KMS-11 (cell line): ENCODE data around the gene BEAN1.

ENCODE experiments used
- H2AFZ ChIP-seq: fragments of 200-600 bp; sonication (generic); 2 replicates; pipeline ENCODE4 v1.6.1; 2016; ENCODE audit warnings: antibody characterized with exemption, mixed run types, low read depth
- H3K27ac ChIP-seq: fragments of 200-600 bp; sonication (generic); 2 replicates; pipeline ENCODE4 v1.6.1; 2016; ENCODE audit warnings: mild to moderate bottlenecking, mixed run types
- H3K27me3 ChIP-seq: fragments of 200-600 bp; sonication (generic); 2 replicates; pipeline ENCODE4 v1.6.1; 2017; ENCODE audit warnings: mild to moderate bottlenecking, low read depth, mixed run types, moderate library complexity; ENCODE audit not compliant: insufficient read depth
- H3K36me3 ChIP-seq: fragments of 200-600 bp; sonication (generic); 2 replicates; pipeline ENCODE4 v1.6.1; 2017; ENCODE audit warnings: mild to moderate bottlenecking, mixed run types; ENCODE audit not compliant: insufficient read depth
- H3K4me1 ChIP-seq: fragments of 200-600 bp; sonication (generic); 2 replicates; pipeline ENCODE4 v1.6.1; 2016; ENCODE audit warnings: mild to moderate bottlenecking, low read depth, mixed run types; ENCODE audit not compliant: poor library complexity, severe bottlenecking
- H3K4me2 ChIP-seq: fragments of 200-600 bp; sonication (generic); 2 replicates; pipeline ENCODE4 v1.7.0; 2016; ENCODE audit warnings: mild to moderate bottlenecking, mixed run types
- H3K4me3 ChIP-seq: fragments of 200-600 bp; sonication (generic); IDR thresholded peaks from 2 replicates; pipeline ENCODE4 v1.6.1; 2017; ENCODE audit warnings: low read depth, low read length, mixed read lengths; ENCODE audit not compliant: insufficient read depth
- H3K79me2 ChIP-seq: fragments of 200-600 bp; sonication (generic); 2 replicates; pipeline ENCODE4 v1.6.1; 2016; ENCODE audit warnings: low read depth, mixed run types; ENCODE audit not compliant: insufficient read depth
- H3K9ac ChIP-seq: fragments of 200-600 bp; sonication (generic); 2 replicates; pipeline ENCODE4 v1.6.1; 2016; ENCODE audit warnings: mild to moderate bottlenecking, mixed run types
- H4K20me1 ChIP-seq: fragments of 200-600 bp; sonication (generic); 2 replicates; pipeline ENCODE4 v1.6.1; 2016; ENCODE audit warnings: mild to moderate bottlenecking, mixed run types; ENCODE audit not compliant: insufficient read depth
- TF ChIP-seq, protein P1 (sequence below): fragments of 200-600 bp; sonication (generic); conservative IDR thresholded peaks from 2 replicates; pipeline ENCODE4 v1.6.1; 2017; ENCODE audit warnings: low read depth, mild to moderate bottlenecking, antibody characterized with exemption, low read length, moderate library complexity, mixed read lengths

The BEAN1 gene

DNA sequence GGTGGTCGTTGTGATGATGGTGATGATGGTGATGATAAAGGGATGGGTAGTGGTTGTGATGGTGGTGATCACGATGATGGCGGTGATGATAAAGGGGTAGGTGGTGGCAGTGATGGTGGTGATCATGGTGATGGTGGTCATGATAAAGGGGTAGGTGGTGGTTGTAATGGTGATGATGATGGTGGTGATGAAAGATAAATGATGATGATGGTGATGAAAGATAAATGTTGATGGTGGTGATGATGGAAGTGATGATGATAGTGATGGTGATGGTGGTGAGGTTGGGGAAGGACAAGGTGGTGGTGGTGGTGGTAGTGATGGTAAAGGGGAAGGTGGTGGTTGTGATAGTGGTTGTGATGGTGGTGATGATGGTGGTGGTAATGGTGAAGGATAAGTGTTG, 46.7 kb upstream of the BEAN1 start:
- Histone ChIP-seq H3K4me3 (no peak overlapping the region), H2AFZ (no peak overlapping the region), H3K4me2 (no peak overlapping the region), H3K4me1 (no peaks in the 10 kb centered on the region), H3K36me3 (no peaks in the 10 kb centered on the region), H3K79me2 (no peaks in the 10 kb centered on the region), H3K9ac (no peak overlapping the region), H3K27ac (no peak overlapping the region), H4K20me1 (no peaks in the 10 kb centered on the region), H3K27me3 (no peaks in the 10 kb centered on the region)
- TF ChIP-seq, protein P1, sequence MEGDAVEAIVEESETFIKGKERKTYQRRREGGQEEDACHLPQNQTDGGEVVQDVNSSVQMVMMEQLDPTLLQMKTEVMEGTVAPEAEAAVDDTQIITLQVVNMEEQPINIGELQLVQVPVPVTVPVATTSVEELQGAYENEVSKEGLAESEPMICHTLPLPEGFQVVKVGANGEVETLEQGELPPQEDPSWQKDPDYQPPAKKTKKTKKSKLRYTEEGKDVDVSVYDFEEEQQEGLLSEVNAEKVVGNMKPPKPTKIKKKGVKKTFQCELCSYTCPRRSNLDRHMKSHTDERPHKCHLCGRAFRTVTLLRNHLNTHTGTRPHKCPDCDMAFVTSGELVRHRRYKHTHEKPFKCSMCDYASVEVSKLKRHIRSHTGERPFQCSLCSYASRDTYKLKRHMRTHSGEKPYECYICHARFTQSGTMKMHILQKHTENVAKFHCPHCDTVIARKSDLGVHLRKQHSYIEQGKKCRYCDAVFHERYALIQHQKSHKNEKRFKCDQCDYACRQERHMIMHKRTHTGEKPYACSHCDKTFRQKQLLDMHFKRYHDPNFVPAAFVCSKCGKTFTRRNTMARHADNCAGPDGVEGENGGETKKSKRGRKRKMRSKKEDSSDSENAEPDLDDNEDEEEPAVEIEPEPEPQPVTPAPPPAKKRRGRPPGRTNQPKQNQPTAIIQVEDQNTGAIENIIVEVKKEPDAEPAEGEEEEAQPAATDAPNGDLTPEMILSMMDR = no peak

DNA sequence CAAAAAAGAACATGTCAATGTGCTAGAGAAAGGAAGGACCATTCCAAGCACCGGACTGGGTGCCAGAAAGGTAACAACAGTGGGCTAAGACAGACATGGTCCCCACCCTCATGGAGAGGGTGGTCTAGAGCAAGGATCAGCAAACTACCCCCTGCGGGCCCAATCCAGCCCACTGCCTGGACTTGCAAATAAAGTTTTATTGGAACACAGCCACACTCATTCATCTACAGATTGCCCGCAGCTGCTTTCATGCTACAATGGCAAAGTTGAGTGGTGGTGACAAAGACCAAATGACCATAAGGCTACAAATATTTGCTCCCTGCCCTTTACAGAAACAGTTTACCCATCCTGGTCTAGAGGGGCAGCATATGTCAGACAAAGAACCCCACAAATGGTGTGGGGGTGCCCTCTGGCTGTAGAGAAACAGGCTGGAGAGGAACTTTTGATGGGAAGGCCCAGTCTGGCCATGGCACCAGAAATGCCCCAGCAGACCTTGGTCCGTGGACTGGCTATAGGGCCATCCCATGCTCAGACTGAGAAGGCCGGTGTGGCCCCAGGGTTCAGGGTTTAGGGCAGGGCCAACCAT, 45.4 kb upstream of the BEAN1 start:
- no peak overlapping the region for H3K27ac ChIP-seq
- TF ChIP-seq, protein P1 = no peak
- no peaks in the 10 kb centered on the region for H3K27me3 ChIP-seq
- no peak overlapping the region for H3K9ac ChIP-seq
- H3K36me3 ChIP-seq = no peaks in the 10 kb centered on the region
- no peaks in the 10 kb centered on the region for H3K79me2 ChIP-seq
- no peak overlapping the region for H3K4me2 ChIP-seq
- H3K4me1 ChIP-seq = no peaks in the 10 kb centered on the region
- H3K4me3 ChIP-seq = no peak overlapping the region
- no peaks in the 10 kb centered on the region for H4K20me1 ChIP-seq
- no peak overlapping the region for H2AFZ ChIP-seq

DNA sequence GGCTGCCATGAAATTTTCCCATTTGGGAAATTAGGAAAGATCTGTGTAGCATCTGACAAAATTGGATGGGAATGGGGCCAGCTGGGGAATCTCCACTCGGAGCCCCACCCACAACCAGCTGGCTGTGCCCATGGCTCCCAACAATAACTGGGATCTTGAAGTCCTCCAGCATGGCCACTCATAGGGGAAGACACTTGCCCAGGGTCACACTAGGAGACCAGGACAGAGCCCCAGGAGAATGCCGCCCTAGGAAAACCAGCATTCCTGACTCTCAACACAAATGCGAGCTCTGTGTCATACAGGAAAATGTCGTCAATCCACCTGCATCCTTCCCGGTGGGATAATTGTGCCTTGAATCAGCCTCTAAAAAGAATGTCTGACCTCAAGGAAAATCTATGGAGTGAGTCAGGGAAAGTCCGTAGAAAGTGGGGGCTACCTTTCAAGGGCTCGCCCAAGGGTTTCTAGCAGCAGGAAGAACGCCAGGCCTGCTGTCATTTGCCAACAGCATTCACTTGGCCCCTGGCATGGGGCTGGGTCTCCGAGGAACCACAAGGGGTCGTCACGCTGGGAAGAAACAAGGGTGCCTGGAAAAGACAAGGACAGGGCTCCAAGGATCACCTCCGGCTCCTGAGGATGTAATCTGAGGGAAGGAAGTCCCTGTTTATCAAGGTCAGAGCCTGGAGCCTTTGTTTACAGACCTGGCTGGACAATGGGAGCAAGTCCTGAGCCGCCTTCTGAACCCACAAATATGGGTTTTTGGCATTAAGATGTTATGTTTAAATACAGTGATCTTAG, 44.7 kb upstream of the BEAN1 start:
- no peaks in the 10 kb centered on the region for H4K20me1 ChIP-seq
- no peak overlapping the region for H3K9ac ChIP-seq
- no peaks in the 10 kb centered on the region for H3K27me3 ChIP-seq
- H3K36me3 ChIP-seq = no peaks in the 10 kb centered on the region
- no peak overlapping the region for H3K27ac ChIP-seq
- no peak overlapping the region for H3K4me3 ChIP-seq
- TF ChIP-seq, protein P1 = no peak
- H2AFZ ChIP-seq = no peak overlapping the region
- H3K79me2 ChIP-seq = no peaks in the 10 kb centered on the region
- H3K4me1 ChIP-seq = no peaks in the 10 kb centered on the region
- H3K4me2 ChIP-seq = no peak overlapping the region

DNA sequence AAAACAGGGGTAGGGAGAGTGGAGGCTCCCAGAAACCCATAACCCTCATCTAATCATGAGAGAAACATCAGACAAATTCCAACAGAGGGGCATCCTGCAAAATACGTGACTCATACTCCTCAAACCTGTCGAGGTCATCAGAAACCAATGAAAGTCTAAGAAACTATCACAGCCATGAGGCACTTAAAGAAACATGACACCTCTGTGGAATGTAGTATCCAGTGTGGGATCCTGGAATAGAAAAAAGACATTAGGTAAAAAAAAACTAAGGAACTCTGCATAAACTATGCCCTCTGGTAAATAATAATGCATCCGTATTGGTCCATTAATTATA, 44.2 kb upstream of the BEAN1 start:
- Histone ChIP-seq H3K9ac (no peak overlapping the region), H3K4me2 (no peak overlapping the region), H3K36me3 (no peaks in the 10 kb centered on the region), H3K4me3 (no peak overlapping the region), H3K27ac (no peak overlapping the region), H4K20me1 (no peaks in the 10 kb centered on the region), H3K4me1 (no peaks in the 10 kb centered on the region), H3K79me2 (no peaks in the 10 kb centered on the region), H3K27me3 (no peaks in the 10 kb centered on the region), H2AFZ (no peak overlapping the region)
- TF ChIP-seq, protein P1 = no peak
